HT-29 (cell line): ENCODE measurements around the gene SYNJ2BP. TPM values are rescaled to one million over a fixed set of nuclear protein-coding genes. Genes with fewer than 3 reads are reported as not detected.
"Not testable (repeated sequence)": the region's sequence is repeated elsewhere in the genome, so short reads cannot be mapped to it uniquely, and the experiment has no call there.

Experiments used
- DNase-seq: peaks from one replicate; pipeline ENCODE4 v3.0.0-alpha.2; 2015; ENCODE audit warnings: low spot score
- total RNA-seq: library from RNA; depleted of rRNA; stranded (reverse); fragments of >200 nt; shearing (Covaris generic); gene quantifications from 2 replicates; pipeline ENCODE4 v1.2.3, GENCODE V29; 2014; rRNA removed

The SYNJ2BP gene
- total RNA-seq: 4.7 and 4.9 TPM in 2 replicates

- peak; percentile 82 for DNase-seq
Observed at GRCh38 chr14:70416725-70417349, at the start of gene SYNJ2BP. Gene SYNJ2BP, minus strand, starts transcription at chr14:70417090. Its CDS starts 127 bp downstream, at chr14:70416963.

- no peak for DNase-seq
Observed at GRCh38 chr14:70454731-70455130, 37.8 kb upstream of the SYNJ2BP start.

- no peak for DNase-seq
Observed at GRCh38 chr14:70451874-70452273, 35.0 kb upstream of the SYNJ2BP start, which contains the start of gene ADAM21. Gene ADAM21, plus strand, starts transcription at chr14:70452174. Its CDS starts 5,326 bp downstream, at chr14:70457500.

GRCh38 chr14:70448633-70449340 is 31.9 kb upstream of the SYNJ2BP start:
- no peak for DNase-seq

- DNase-seq: no peak
Observed at GRCh38 chr14:70442750-70443149, 25.9 kb upstream of the SYNJ2BP start.

GRCh38 chr14:70441641-70442040 is 24.8 kb upstream of the SYNJ2BP start:
- DNase-seq: no peak

- DNase-seq: no peak
Observed at GRCh38 chr14:70436867-70437266, 20.0 kb upstream of the SYNJ2BP start.

GRCh38 chr14:70426555-70426954 is 9.7 kb upstream of the SYNJ2BP start:
- not testable (repeated sequence) for DNase-seq

- DNase-seq: no peak
Observed at GRCh38 chr14:70425354-70425753, 8.5 kb upstream of the SYNJ2BP start.

GRCh38 chr14:70422538-70422937 is 5.6 kb upstream of the SYNJ2BP start:
- DNase-seq: no peak

GRCh38 chr14:70419270-70419931 is 2.5 kb upstream of the SYNJ2BP start:
- not testable (repeated sequence) for DNase-seq

- DNase-seq: no peak
Observed at GRCh38 chr14:70416338-70416724, 559 bp downstream of the SYNJ2BP start.

- DNase-seq: no peak
Observed at GRCh38 chr14:70415788-70416187, 1.1 kb downstream of the SYNJ2BP start.

- no peak for DNase-seq
Observed at GRCh38 chr14:70407621-70408020, 9.3 kb downstream of the SYNJ2BP start.

GRCh38 chr14:70406216-70406615 is 10.7 kb downstream of the SYNJ2BP start:
- not testable (repeated sequence) for DNase-seq

- DNase-seq: not testable (repeated sequence)
Observed at GRCh38 chr14:70403335-70403734, 13.6 kb downstream of the SYNJ2BP start.

GRCh38 chr14:70401643-70402042 is 15.2 kb downstream of the SYNJ2BP start:
- DNase-seq: no peak

- DNase-seq: no peak
Observed at GRCh38 chr14:70398706-70399431, 18.0 kb downstream of the SYNJ2BP start.

- no peak for DNase-seq
Observed at GRCh38 chr14:70398280-70398679, 18.6 kb downstream of the SYNJ2BP start.

GRCh38 chr14:70397746-70398145 is 19.1 kb downstream of the SYNJ2BP start:
- DNase-seq: no peak

- DNase-seq: no peak
Observed at GRCh38 chr14:70394674-70395306, 22.1 kb downstream of the SYNJ2BP start.
